Activated B cell treated with CpG ODN at 0.5 μM for 24 hours (primary cell): Measurements from ENCODE around the gene OSBPL5. TPM values are rescaled to one million over a fixed set of nuclear protein-coding genes. Genes with fewer than 3 reads are reported as not detected.

Experiments used
- ATAC-seq: fragments of 200-7000 bp; cut with Tn5 transposase; one replicate; pipeline ENCODE4 v1.10.0; 2021; ENCODE audit warnings: low read depth, mild to moderate bottlenecking, moderate library complexity
- CTCF ChIA-PET: fragments of 350-600 bp; sonication (Branson Sonifier 250); formaldehyde crosslinking; loops from one replicate; lab custom pipeline; 2021; ENCODE audit warnings: antibody characterized with exemption; lab: Charles Lee
- POLR2A ChIA-PET: fragments of 350-600 bp; sonication (Branson Sonifier 250); formaldehyde crosslinking; loops from one replicate; lab custom pipeline; 2021; ENCODE audit warnings: antibody characterized with exemption; lab: Charles Lee
- DNase-seq: peaks from one replicate; pipeline ENCODE4 v3.0.0; 2022
- H3K27ac Mint-ChIP-seq: one replicate; pipeline ENCODE4 v1.8.0; 2020; ENCODE audit warnings: mixed read lengths
- H3K27me3 Mint-ChIP-seq: one replicate; pipeline ENCODE4 v1.8.0; 2021; ENCODE audit warnings: mixed read lengths
- H3K36me3 Mint-ChIP-seq: one replicate; pipeline ENCODE4 v1.8.0; 2021; ENCODE audit warnings: low read depth, mixed read lengths
- H3K4me1 Mint-ChIP-seq: one replicate; pipeline ENCODE4 v1.8.0; 2021; ENCODE audit warnings: mixed read lengths
- H3K4me3 Mint-ChIP-seq: one replicate; pipeline ENCODE4 v1.8.0; 2020; ENCODE audit warnings: mild to moderate bottlenecking, mixed read lengths
- H3K9me3 Mint-ChIP-seq: one replicate; pipeline ENCODE4 v1.8.0; 2020; ENCODE audit warnings: mixed read lengths
- CTCF ChIP-seq: fragments of 200-600 bp; IDR thresholded peaks from one replicate; pipeline ENCODE4 v1.8.0; 2022; ENCODE audit warnings: antibody characterized with exemption, mild to moderate bottlenecking
- intact Hi-C: fragments of 100-400 bp; cut with micrococcal nuclease; formaldehyde crosslinking; loops from one replicate; pipeline ENCODE4 v1.15.1; 2024
- total RNA-seq: library from RNA; stranded (reverse); gene quantifications from 2 replicates; pipeline ENCODE4 v1.2.3, GENCODE V29; 2022

Gene OSBPL5
- total RNA-seq, 1 donor from 2014 or later: not detected

- Mint-ChIP-seq H3K27ac (no peak overlapping the region), H3K4me1 (no peaks in the 10 kb centered on the region), H3K36me3 (no peaks in the 10 kb centered on the region), H3K27me3 (peaks cover 2% of the 10 kb centered on the region), H3K9me3 (no peaks in the 10 kb centered on the region), H3K4me3 (no peak overlapping the region)
- ChIA-PET POLR2A (no interaction called here), CTCF (no interaction called here)
- intact Hi-C loops: no loop called here
- no peak for ATAC-seq
- TF ChIP-seq CTCF: no peak
- no peak for DNase-seq
Measured at GRCh38 chr11:3189886-3190583, 24.9 kb upstream of the OSBPL5 start.

DNA sequence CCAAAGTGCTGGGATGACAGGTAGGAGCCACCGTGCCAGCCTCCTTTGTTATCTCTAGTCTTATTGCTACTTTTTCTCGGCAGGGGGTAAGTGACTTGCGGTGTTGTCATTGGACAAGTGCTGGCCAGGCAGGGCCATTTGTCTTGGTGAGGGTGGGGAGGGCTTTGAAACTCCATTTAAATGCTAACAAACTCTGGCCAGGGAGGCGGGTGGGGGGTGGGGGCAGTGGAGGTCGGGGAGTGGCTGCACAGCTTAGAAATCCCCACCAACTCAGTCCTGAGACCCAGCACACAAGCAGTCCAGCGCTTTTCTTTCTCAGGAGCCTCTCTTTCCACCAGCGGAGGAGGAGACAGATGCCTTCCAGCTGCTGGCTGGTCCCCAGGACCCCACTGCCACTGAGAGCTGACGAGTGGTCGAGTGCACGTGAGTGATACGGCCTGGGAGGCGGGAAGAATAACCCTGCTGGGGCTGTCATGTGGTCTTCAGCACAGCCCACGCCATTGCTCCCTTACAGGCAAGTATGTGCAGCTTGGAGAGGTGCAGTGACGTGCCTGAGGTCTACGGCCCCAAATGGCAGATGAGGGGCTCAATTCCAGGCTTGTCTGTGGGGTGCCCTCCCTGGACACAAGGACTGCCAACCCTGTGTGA lies 24.2 kb upstream of the OSBPL5 start:
- Mint-ChIP-seq H3K4me1 (no peaks in the 10 kb centered on the region), H3K4me3 (no peak overlapping the region), H3K27ac (no peak overlapping the region), H3K9me3 (no peaks in the 10 kb centered on the region), H3K27me3 (peaks cover 2% of the 10 kb centered on the region), H3K36me3 (no peaks in the 10 kb centered on the region)
- no peak for ATAC-seq
- TF ChIP-seq CTCF: no peak
- CTCF ChIA-PET: no interaction called here
- POLR2A ChIA-PET: no interaction called here
- no peak for DNase-seq
- intact Hi-C loops: no loop called here

DNA sequence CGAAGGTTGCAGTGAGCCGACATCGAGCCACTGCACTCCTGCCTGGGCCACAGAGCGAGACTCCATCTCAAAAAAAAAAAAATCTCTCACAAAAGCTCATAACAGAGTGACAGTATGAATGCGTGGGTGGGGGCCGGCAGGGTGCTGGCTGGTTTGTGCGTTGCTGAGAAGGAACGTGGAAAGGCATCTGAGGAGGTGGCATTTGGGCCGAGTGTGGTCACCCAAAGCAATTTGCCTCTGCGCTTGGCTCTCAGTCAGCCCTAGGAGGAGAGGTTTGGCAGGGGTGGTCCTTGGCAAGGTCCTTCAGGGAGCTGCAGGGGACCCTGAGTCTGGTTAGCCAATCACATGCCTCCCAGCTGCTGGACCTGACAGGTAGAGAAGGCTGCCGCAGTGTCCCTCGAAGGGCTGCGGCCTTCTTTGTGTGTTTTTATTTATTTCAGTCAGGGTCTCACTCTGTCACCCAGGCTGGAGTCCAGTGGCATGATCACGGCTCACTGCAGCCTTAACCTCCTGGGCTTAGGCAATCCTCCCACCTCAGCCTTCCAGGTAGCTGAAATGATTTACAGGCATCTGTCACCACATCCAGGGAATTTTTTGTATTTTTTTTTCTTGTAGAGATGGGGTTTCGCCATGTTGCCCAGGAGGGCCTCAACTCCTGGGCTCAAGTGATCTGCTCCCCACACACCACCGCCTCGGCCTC lies 23.5 kb upstream of the OSBPL5 start:
- Mint-ChIP-seq H3K27me3 (peaks cover 2% of the 10 kb centered on the region), H3K4me1 (no peaks in the 10 kb centered on the region), H3K27ac (no peak overlapping the region), H3K9me3 (no peaks in the 10 kb centered on the region), H3K4me3 (no peak overlapping the region), H3K36me3 (no peaks in the 10 kb centered on the region)
- ChIA-PET CTCF (no interaction called here), POLR2A (no interaction called here)
- intact Hi-C loops: no loop called here
- no peak for TF ChIP-seq CTCF
- DNase-seq: no peak
- no peak for ATAC-seq

DNA sequence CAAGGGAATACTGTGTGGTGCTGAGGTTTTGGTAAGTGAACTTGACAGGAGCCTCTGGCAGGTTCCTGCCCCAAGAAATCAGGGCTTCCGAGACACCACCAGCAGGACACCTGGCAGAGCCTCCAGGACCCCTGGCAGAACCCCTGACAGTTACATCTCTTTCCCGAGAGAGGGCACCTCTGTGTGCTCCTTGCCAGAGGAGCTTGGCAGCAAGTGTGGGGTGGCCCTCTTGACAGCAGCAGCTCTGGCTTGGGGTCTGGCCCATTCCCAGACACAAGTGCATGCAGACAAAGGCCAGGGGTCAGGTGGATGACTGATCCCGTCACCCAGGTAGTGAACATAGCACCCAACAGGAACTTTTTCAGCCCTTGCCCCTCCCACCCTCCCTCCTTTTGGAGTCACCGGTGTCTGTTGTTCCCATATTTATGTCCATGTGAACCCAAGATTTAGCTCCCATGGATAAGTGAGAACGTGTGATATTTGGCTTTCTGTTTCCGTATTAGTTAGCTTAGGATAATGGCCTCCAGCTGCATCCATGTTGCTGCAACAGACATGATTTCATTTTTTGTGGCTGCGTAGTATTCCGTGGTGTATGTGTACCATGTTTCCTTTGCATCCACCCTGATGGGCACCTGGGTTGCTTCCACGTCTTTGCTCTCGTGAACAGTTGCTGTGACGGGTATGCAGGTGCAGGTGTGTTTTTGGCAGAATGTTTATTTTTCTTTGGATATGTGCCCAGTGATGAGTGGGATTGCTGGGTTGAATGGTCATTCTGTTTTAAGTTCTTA lies 21.2 kb upstream of the OSBPL5 start:
- ChIA-PET CTCF (no interaction called here), POLR2A (no interaction called here)
- TF ChIP-seq CTCF: no peak
- intact Hi-C loops: no loop called here
- H3K4me3 Mint-ChIP-seq: no peak overlapping the region
- ATAC-seq (no peak), DNase-seq (no peak)
- peaks cover 5% of the 10 kb centered on the region for H3K27me3 Mint-ChIP-seq
- H3K27ac Mint-ChIP-seq: no peak overlapping the region
- no peaks in the 10 kb centered on the region for H3K9me3 Mint-ChIP-seq
- no peaks in the 10 kb centered on the region for H3K4me1 Mint-ChIP-seq
- no peaks in the 10 kb centered on the region for H3K36me3 Mint-ChIP-seq
